Dermis blood vessel endothelial cell (primary cell): Measurements from ENCODE around the gene OSBPL8. TPM values are rescaled to one million over a fixed set of nuclear protein-coding genes. Genes with fewer than 3 reads are reported as not detected.
"Not testable (repeated sequence)": the region's sequence is repeated elsewhere in the genome, so short reads cannot be mapped to it uniquely, and the experiment has no call there.

ENCODE experiments used
- DNase-seq: peaks from one replicate; pipeline ENCODE4 v3.0.0; 2010
- total RNA-seq: library from RNA; depleted of rRNA; stranded (reverse); fragments of >200 nt; gene quantifications from 2 replicates; pipeline ENCODE4 v1.2.3, GENCODE V29; 2014

Gene OSBPL8
- total RNA-seq, 1 donor from 2014 or later: 35.4 TPM

GRCh38 chr12:76346798-76347420 lies 212.7 kb downstream of the OSBPL8 start:
- DNase-seq: peak; percentile 81

GRCh38 chr12:76346236-76346635 lies 213.3 kb downstream of the OSBPL8 start:
- DNase-seq: no peak

- no peak for DNase-seq
Observed at GRCh38 chr12:76345569-76345968, 214.0 kb downstream of the OSBPL8 start.

GRCh38 chr12:76341436-76342030 lies 218.0 kb downstream of the OSBPL8 start:
- peak; percentile 58 for DNase-seq

- peak; percentile 26 for DNase-seq
Observed at GRCh38 chr12:76340680-76341435, 218.7 kb downstream of the OSBPL8 start.

GRCh38 chr12:76337583-76337982 lies 222.0 kb downstream of the OSBPL8 start:
- DNase-seq: peak; percentile 45

- DNase-seq: no peak
Observed at GRCh38 chr12:76332606-76333005, 227.0 kb downstream of the OSBPL8 start.

GRCh38 chr12:76329606-76330005 lies 230.0 kb downstream of the OSBPL8 start:
- DNase-seq: no peak

GRCh38 chr12:76329159-76329558 lies 230.4 kb downstream of the OSBPL8 start:
- peak; percentile 64 for DNase-seq

- not testable (repeated sequence) for DNase-seq
Observed at GRCh38 chr12:76319595-76320319, 239.8 kb downstream of the OSBPL8 start.

GRCh38 chr12:76318773-76319594 lies 240.6 kb downstream of the OSBPL8 start:
- no peak for DNase-seq

- DNase-seq: no peak
Observed at GRCh38 chr12:76317976-76318375, 241.6 kb downstream of the OSBPL8 start.

GRCh38 chr12:76316468-76316867 lies 243.1 kb downstream of the OSBPL8 start:
- no peak for DNase-seq

GRCh38 chr12:76313299-76313698 lies 246.3 kb downstream of the OSBPL8 start:
- no peak for DNase-seq

- no peak for DNase-seq
Observed at GRCh38 chr12:76312315-76312714, 247.3 kb downstream of the OSBPL8 start.

GRCh38 chr12:76311796-76312195 lies 247.8 kb downstream of the OSBPL8 start:
- DNase-seq: no peak

- no peak for DNase-seq
Observed at GRCh38 chr12:76310110-76310509, 249.5 kb downstream of the OSBPL8 start.

GRCh38 chr12:76308866-76309265 lies 250.7 kb downstream of the OSBPL8 start:
- peak; percentile 71 for DNase-seq

- no peak for DNase-seq
Observed at GRCh38 chr12:76307083-76307482, 252.5 kb downstream of the OSBPL8 start.

GRCh38 chr12:76303989-76304460 lies 255.5 kb downstream of the OSBPL8 start:
- no peak for DNase-seq

GRCh38 chr12:76303365-76303764 lies 256.2 kb downstream of the OSBPL8 start:
- no peak for DNase-seq
